H1 (cell line): ENCODE results near the gene EMID1. TPM values are rescaled to one million over a fixed set of nuclear protein-coding genes. Genes with fewer than 3 reads are reported as not detected.

Experiments
- CTCF ChIA-PET: fragments of 300-600 bp; sonication (Branson Sonifier 250); formaldehyde crosslinking; loops from one replicate; lab custom pipeline; 2021; ENCODE audit not compliant: partially characterized antibody; lab: Charles Lee
- POLR2A ChIA-PET: fragments of 300-600 bp; sonication (Branson Sonifier 250); formaldehyde crosslinking; loops from one replicate; lab custom pipeline; 2021; ENCODE audit warnings: inconsistent platforms; ENCODE audit not compliant: partially characterized antibody; lab: Charles Lee
- DNase-seq, 2 experiments: peaks; one replicate each; pipeline versions ENCODE4 v3.0.0 to v3.0.0-alpha.2; 2010 to 2022; ENCODE audit warnings: low spot score in 2 of 2, low read depth in 1 of 2, mixed read lengths in 1 of 2
- FAIRE-seq: peaks from 2 replicates; lab custom pipeline; 2011; peaks lifted over from hg19 to GRCh38; lab: Jason Lieb, UNC
- H2AFZ ChIP-seq: 2 replicates; pipeline ENCODE4 v1.8.1; 2012; ENCODE audit warnings: low read length, inconsistent platforms
- H2AK5ac ChIP-seq: 2 replicates; pipeline ENCODE4 v1.6.1; 2013; ENCODE audit warnings: low read depth, low read length
- H2BK120ac ChIP-seq: replicated peaks from 2 replicates; pipeline ENCODE3; 2013; ENCODE audit warnings: low read depth, low read length, inconsistent platforms
- H2BK12ac ChIP-seq: 2 replicates; pipeline ENCODE4 v1.6.1; 2013; ENCODE audit warnings: low read depth, low read length
- H2BK15ac ChIP-seq: 2 replicates; pipeline ENCODE4 v1.6.1; 2013; ENCODE audit warnings: low read length
- H2BK20ac ChIP-seq: 2 replicates; pipeline ENCODE4 v1.6.1; 2013; ENCODE audit warnings: low read length
- H2BK5ac ChIP-seq: 2 replicates; pipeline ENCODE4 v1.6.1; 2013; ENCODE audit warnings: low read depth, low read length
- H3K14ac ChIP-seq: 2 replicates; pipeline ENCODE4 v1.6.1; 2013; ENCODE audit warnings: inconsistent platforms; ENCODE audit not compliant: insufficient read length
- H3K18ac ChIP-seq: 2 replicates; pipeline ENCODE4 v1.6.1; 2013; ENCODE audit warnings: low read length; ENCODE audit errors: extremely low read depth
- H3K23ac ChIP-seq: 2 replicates; pipeline ENCODE4 v1.6.1; 2013; ENCODE audit warnings: inconsistent platforms; ENCODE audit not compliant: insufficient read length
- H3K23me2 ChIP-seq: 2 replicates; pipeline ENCODE4 v1.6.1; 2013; ENCODE audit warnings: low read depth, low read length
- H3K27ac ChIP-seq: 2 replicates; pipeline ENCODE4 v1.6.1; 2011; ENCODE audit warnings: low read depth, low read length, inconsistent platforms
- H3K27me3 ChIP-seq, 4 experiments: replicated peaks in 1 of 4; 1 replicate in 1 of 4; 2 replicates in 3 of 4; pipeline versions ENCODE4 v1.6.1 to v1.8.1; 2011 to 2013; ENCODE audit warnings: low read length in 3 of 4, mild to moderate bottlenecking in 3 of 4, inconsistent platforms in 2 of 4, mixed read lengths in 2 of 4, moderate library complexity in 1 of 4; ENCODE audit not compliant: control insufficient read depth in 3 of 4, insufficient read depth in 3 of 4; ENCODE audit errors: extremely low read depth in 1 of 4
- H3K36me3 ChIP-seq, 4 experiments: 2 replicates each; pipeline versions ENCODE4 v1.6.1 to v1.8.1; 2011 to 2013; ENCODE audit warnings: mild to moderate bottlenecking in 4 of 4, low read length in 3 of 4, moderate library complexity in 2 of 4, control low read depth in 1 of 4, inconsistent platforms in 1 of 4; ENCODE audit not compliant: insufficient read depth in 4 of 4, control insufficient read depth in 2 of 4
- H3K4ac ChIP-seq: replicated peaks from 2 replicates; pipeline ENCODE3; 2013; ENCODE audit warnings: low read length, low read depth, mixed read lengths, inconsistent platforms; ENCODE audit not compliant: insufficient read length
- H3K4me1 ChIP-seq, 4 experiments: replicated peaks in 1 of 4; 1 replicate in 1 of 4; 2 replicates in 3 of 4; pipeline versions ENCODE4 v1.6.1 to v1.8.1; 2011 to 2013; ENCODE audit warnings: low read length in 3 of 4, inconsistent platforms in 2 of 4, mixed read lengths in 1 of 4; ENCODE audit not compliant: insufficient read depth in 4 of 4, control insufficient read depth in 3 of 4
- H3K4me2 ChIP-seq, 2 experiments: 2 replicates each; pipeline versions ENCODE4 v1.6.1 to v1.8.1; 2011 to 2013; ENCODE audit warnings: low read depth in 2 of 2, low read length in 2 of 2, control low read depth in 1 of 2, inconsistent platforms in 1 of 2, mild to moderate bottlenecking in 1 of 2; ENCODE audit not compliant: insufficient read depth in 1 of 2
- H3K4me3 ChIP-seq, 4 experiments: fragments of 200-600, 300-600 bp in 1 of 4; sonication (generic), shearing (Covaris generic), sonication (Bioruptor Twin) in 1 of 4; 2 replicates each; pipeline versions ENCODE4 v1.5.1 to v1.8.1; 2011 to 2016; ENCODE audit warnings: low read length in 4 of 4, low read depth in 3 of 4, control low read depth in 2 of 4, inconsistent platforms in 2 of 4, mild to moderate bottlenecking in 2 of 4, mixed read lengths in 1 of 4, moderate library complexity in 1 of 4; ENCODE audit not compliant: insufficient read depth in 2 of 4; ENCODE audit errors: extremely low read depth in 1 of 4
- H3K56ac ChIP-seq: replicated peaks from 2 replicates; pipeline ENCODE3; 2013; ENCODE audit warnings: low read depth, mild to moderate bottlenecking, mixed read lengths, low read length, inconsistent platforms; ENCODE audit not compliant: insufficient read length
- H3K79me1 ChIP-seq: 2 replicates; pipeline ENCODE4 v1.6.1; 2013; ENCODE audit warnings: low read depth, low read length, control low read depth
- H3K79me2 ChIP-seq, 2 experiments: 2 replicates each; pipeline versions ENCODE4 v1.6.1 to v1.8.1; 2012 to 2013; ENCODE audit warnings: low read length in 2 of 2, mild to moderate bottlenecking in 2 of 2, inconsistent platforms in 1 of 2; ENCODE audit not compliant: insufficient read depth in 2 of 2, control insufficient read depth in 1 of 2
- H3K9ac ChIP-seq, 4 experiments: replicated peaks in 1 of 4; 1 replicate in 1 of 4; 2 replicates in 3 of 4; pipeline versions ENCODE4 v1.6.1 to v1.8.1; 2011 to 2013; ENCODE audit warnings: low read depth in 3 of 4, low read length in 3 of 4, control low read depth in 2 of 4, mild to moderate bottlenecking in 2 of 4, moderate library complexity in 2 of 4, inconsistent platforms in 1 of 4; ENCODE audit errors: extremely low read depth in 1 of 4
- H3K9me3 ChIP-seq, 2 experiments: 2 replicates each; pipeline versions ENCODE4 v1.6.1 to v1.8.1; 2012 to 2013; ENCODE audit warnings: mild to moderate bottlenecking in 2 of 2, moderate library complexity in 2 of 2, control low read depth in 1 of 2, inconsistent platforms in 1 of 2, low read depth in 1 of 2, low read length in 1 of 2, mixed read lengths in 1 of 2; ENCODE audit not compliant: insufficient read depth in 2 of 2
- H4K20me1 ChIP-seq, 2 experiments: replicated peaks in 1 of 2; 2 replicates each; pipeline versions ENCODE3 to v1.8.1; 2011 to 2013; ENCODE audit warnings: inconsistent platforms in 2 of 2, low read length in 2 of 2, mild to moderate bottlenecking in 1 of 2; ENCODE audit not compliant: insufficient read depth in 2 of 2, control insufficient read depth in 1 of 2
- H4K5ac ChIP-seq: 2 replicates; pipeline ENCODE4 v1.6.1; 2013; ENCODE audit warnings: low read length, low read depth, mixed read lengths, inconsistent platforms; ENCODE audit not compliant: insufficient read length
- H4K8ac ChIP-seq: 2 replicates; pipeline ENCODE4 v1.8.0; 2013; ENCODE audit warnings: mild to moderate bottlenecking, moderate library complexity, low read length, inconsistent platforms; ENCODE audit not compliant: insufficient read depth; ENCODE audit errors: extremely low read depth
- H4K91ac ChIP-seq: replicated peaks from 2 replicates; pipeline ENCODE3; 2013; ENCODE audit warnings: low read length, mixed read lengths, inconsistent platforms; ENCODE audit not compliant: insufficient read length
- EGR1 ChIP-seq: IDR thresholded peaks from 2 replicates; pipeline ENCODE4 v1.6.1; 2011; ENCODE audit warnings: low read depth, low read length, borderline replicate concordance
- KDM5A ChIP-seq: fragments of 200-600 bp; IDR thresholded peaks from 2 replicates; pipeline ENCODE4 v1.7.1; 2012; ENCODE audit warnings: mild to moderate bottlenecking, low read length, inconsistent platforms, mixed read lengths
- NRF1 ChIP-seq: IDR thresholded peaks from 2 replicates; pipeline ENCODE4 v1.6.1; 2011; ENCODE audit warnings: mild to moderate bottlenecking, low read depth, low read length, improper control_type of control experiment
- PHF8 ChIP-seq: fragments of 200-600 bp; sonication (generic); conservative IDR thresholded peaks from 2 replicates; pipeline ENCODE4 v1.7.1; 2012; ENCODE audit warnings: low read depth, mild to moderate bottlenecking, inconsistent platforms, low read length, moderate library complexity
- POLR2A ChIP-seq, 2 experiments: IDR thresholded peaks; 1 replicate in 1 of 2; 2 replicates in 1 of 2; pipeline ENCODE4 v1.6.1; 2011; ENCODE audit warnings: low read depth in 2 of 2, low read length in 2 of 2, mild to moderate bottlenecking in 2 of 2; ENCODE audit errors: control extremely low read depth in 1 of 2
- SIN3A ChIP-seq, 2 experiments: IDR thresholded peaks in 1 of 2; conservative IDR thresholded peaks in 1 of 2; 2 replicates each; pipeline ENCODE4 v1.6.1; 2011 to 2012; ENCODE audit warnings: low read length in 2 of 2, improper control_type of control experiment in 1 of 2, low read depth in 1 of 2, mild to moderate bottlenecking in 1 of 2
- SP2 ChIP-seq: IDR thresholded peaks from 2 replicates; pipeline ENCODE4 v1.6.1; 2012; ENCODE audit warnings: mild to moderate bottlenecking, low read length, inconsistent platforms
- TAF1 ChIP-seq: IDR thresholded peaks from 2 replicates; pipeline ENCODE4 v1.6.1; 2011; ENCODE audit warnings: mild to moderate bottlenecking, low read depth, low read length
- TAF7 ChIP-seq: optimal IDR thresholded peaks from 2 replicates; pipeline ENCODE3; 2011; ENCODE audit warnings: low read depth, mild to moderate bottlenecking, inconsistent platforms, low read length, moderate library complexity, borderline replicate concordance
- TBP ChIP-seq: IDR thresholded peaks from 2 replicates; pipeline ENCODE4 v1.6.1; 2011; ENCODE audit warnings: low read depth, low read length, improper control_type of control experiment
- WGBS, 2 experiments: shearing (Covaris generic) in 1 of 2; methylation state at CpG; one replicate each; pipeline versions ENCODE4 v1.1.6 to v1.1.7; 2013 to 2015; ENCODE audit warnings: low lambda C conversion rate in 2 of 2, mixed read lengths in 2 of 2, inconsistent platforms in 1 of 2, low coverage in 1 of 2, missing lambda C conversion rate in 1 of 2; ENCODE audit not compliant: insufficient replicate concordance in 2 of 2, insufficient coverage in 1 of 2, insufficient read length in 1 of 2; ENCODE audit errors: extremely low coverage in 1 of 2, missing lambda C conversion rate in 1 of 2; 5-methylcytosine and 5-hydroxymethylcytosine counted together
- polyA plus RNA-seq, 7 experiments: library from polyadenylated mRNA; depleted of rRNA in 3 of 7; stranded (reverse) in 5 of 7; unstranded in 2 of 7; fragments of >200 nt in 5 of 7; fragments of 200-250 nt in 2 of 7; gene quantifications; 1 replicate in 5 of 7; 2 replicates in 1 of 7; 4 replicates in 1 of 7; pipeline versions ENCODE4 v1.2.1 to v1.2.3, GENCODE V29; 2011 to 2013; ENCODE audit warnings: missing spikeins in 2 of 7, mixed read lengths in 2 of 7
- total RNA-seq: library from RNA; stranded (reverse); fragmentation: NEBNext Ultra II Directional; extraction: Animal tissue kit (Norgen Biotek cat#: 25700); gene quantifications from 2 replicates; pipeline ENCODE4 v1.2.1, GENCODE V29; 2021
- TF ChIP-seq, protein P1 (sequence below), 3 experiments: IDR thresholded peaks; 1 replicate in 2 of 3; 2 replicates in 1 of 3; pipeline versions ENCODE4 v1.5.1 to v1.6.1; 2011; ENCODE audit warnings: low read length in 3 of 3, mild to moderate bottlenecking in 3 of 3, inconsistent platforms in 2 of 3, low read depth in 1 of 3, moderate library complexity in 1 of 3; ENCODE audit not compliant: insufficient read depth in 1 of 3; ENCODE audit errors: control extremely low read depth in 1 of 3

EMID1 gene
- total and polyA plus RNA-seq, 2 of the 8 experiments (the other 6 are each of a cell fraction or from before 2014, with no cell fraction given) = 3.9 to 7.4 TPM

- H4K20me1 ChIP-seq = peaks cover 27 to 28% of the 10 kb centered on the region in 2 experiments
- H2BK12ac ChIP-seq = peak overlapping the region; percentile 60
- H3K4me3 ChIP-seq = peak overlapping the region; percentile 80 to 96 (median 95)
- H3K27me3 ChIP-seq = no peaks in the 10 kb centered on the region
- H3K79me1 ChIP-seq = peaks cover 8% of the 10 kb centered on the region
- H2BK5ac ChIP-seq = peak overlapping the region; percentile 100
- peak overlapping the region; percentile 100 for H3K27ac ChIP-seq
- H3K36me3 ChIP-seq = peaks cover 12 to 59% (median 21%) of the 10 kb centered on the region in 4 experiments
- peak overlapping the region; percentile 81 for H4K91ac ChIP-seq
- H2BK15ac ChIP-seq = peak overlapping the region; percentile 95; the same call in 1 of the 2 replicates
- peak overlapping the region; percentile 94 to 100 (median 100) for H3K9ac ChIP-seq
- peak overlapping the region; percentile 77 for H4K5ac ChIP-seq
- H3K4ac ChIP-seq = peak overlapping the region; percentile 11
- peak overlapping the region; percentile 89 for H3K18ac ChIP-seq
- H2AFZ ChIP-seq = no peak overlapping the region
- peaks cover 38 to 61% of the 10 kb centered on the region in 2 experiments for H3K79me2 ChIP-seq
- H2BK20ac ChIP-seq = no peak overlapping the region
- H3K4me1 ChIP-seq = peaks cover 6 to 19% (median 11%) of the 10 kb centered on the region in 4 experiments; a peak in 6 of 7 replicates
- ChIA-PET CTCF (interaction anchor here (1.1 to 4.4 kb wide), 2 partner anchors 22 to 155 kb away, joined by 3 to 17 read pairs; no protein-coding TSS in a partner anchor), POLR2A (interaction anchor here (0.6 to 21.4 kb wide), 16 partner anchors 8 to 499 kb away, joined by 3 to 436 read pairs (median 6); partner anchors contain the start of genes EMID1, GAS2L1 and XBP1)
- peak overlapping the region; percentile 100 for H4K8ac ChIP-seq
- H3K14ac ChIP-seq = no peak overlapping the region
- H3K56ac ChIP-seq = peak overlapping the region; percentile 99
- DNase-seq (no peak), FAIRE-seq (no peak)
- H3K9me3 ChIP-seq = no peaks in the 10 kb centered on the region
- H2BK120ac ChIP-seq = no peak overlapping the region
- peak overlapping the region; percentile 73 to 80 for H3K4me2 ChIP-seq
- 1% methylated on average over 27 of the region's 32 CpGs; no CpG with 5 or more reads in 1 of the 2 experiments for WGBS, 2 experiments
- no peak overlapping the region for H2AK5ac ChIP-seq
- peaks cover 18% of the 10 kb centered on the region for H3K23me2 ChIP-seq
- no peak overlapping the region for H3K23ac ChIP-seq
- TF ChIP-seq TAF7 (peak; percentile 16), SP2 (no peak), SIN3A (conservative IDR thresholded peaks at IDR 0.05 in 1 of 2, IDR thresholded peaks at IDR 0.05 in 1 of 2; ENCODE audit: low read depth in 1 of 2, low read length in 2 of 2) (peak in 1 of 2 experiments; percentile 34; a peak in 1 of 4 replicates), PHF8 (peak; percentile 73), TBP (no peak), POLR2A (IDR thresholded peaks at IDR 0.05; ENCODE audit: control extremely low read depth in 1 of 2, low read depth in 2 of 2, low read length in 2 of 2) (no peak), EGR1 (0 out of 2 replicates have a peak, but pooled peaks have one; percentile 20), TAF1 (no peak), NRF1 (no peak), KDM5A (no peak)
- TF ChIP-seq, protein P1, sequence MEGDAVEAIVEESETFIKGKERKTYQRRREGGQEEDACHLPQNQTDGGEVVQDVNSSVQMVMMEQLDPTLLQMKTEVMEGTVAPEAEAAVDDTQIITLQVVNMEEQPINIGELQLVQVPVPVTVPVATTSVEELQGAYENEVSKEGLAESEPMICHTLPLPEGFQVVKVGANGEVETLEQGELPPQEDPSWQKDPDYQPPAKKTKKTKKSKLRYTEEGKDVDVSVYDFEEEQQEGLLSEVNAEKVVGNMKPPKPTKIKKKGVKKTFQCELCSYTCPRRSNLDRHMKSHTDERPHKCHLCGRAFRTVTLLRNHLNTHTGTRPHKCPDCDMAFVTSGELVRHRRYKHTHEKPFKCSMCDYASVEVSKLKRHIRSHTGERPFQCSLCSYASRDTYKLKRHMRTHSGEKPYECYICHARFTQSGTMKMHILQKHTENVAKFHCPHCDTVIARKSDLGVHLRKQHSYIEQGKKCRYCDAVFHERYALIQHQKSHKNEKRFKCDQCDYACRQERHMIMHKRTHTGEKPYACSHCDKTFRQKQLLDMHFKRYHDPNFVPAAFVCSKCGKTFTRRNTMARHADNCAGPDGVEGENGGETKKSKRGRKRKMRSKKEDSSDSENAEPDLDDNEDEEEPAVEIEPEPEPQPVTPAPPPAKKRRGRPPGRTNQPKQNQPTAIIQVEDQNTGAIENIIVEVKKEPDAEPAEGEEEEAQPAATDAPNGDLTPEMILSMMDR (IDR thresholded peaks at IDR 0.05; ENCODE audit: control extremely low read depth in 1 of 3, insufficient read depth in 1 of 3, low read depth in 1 of 3, low read length in 3 of 3) = no peak
These were observed 61.8 kb downstream of the EMID1 start for GRCh38 chr22:29267462-29267857.
